Nephron progenitor cell (in vitro differentiated cells): Measurements from ENCODE around the gene CCDC85C.

Experiments used
- DNase-seq: peaks from one replicate; pipeline ENCODE4 v3.0.0; 2021
- H3K27ac Mint-ChIP-seq: 2 replicates; pipeline ENCODE4 v1.8.0; 2021; ENCODE audit warnings: mild to moderate bottlenecking, moderate library complexity, mixed read lengths
- H3K27me3 Mint-ChIP-seq: 2 replicates; pipeline ENCODE4 v1.8.0; 2021; ENCODE audit warnings: mild to moderate bottlenecking, low read depth, mixed read lengths; ENCODE audit not compliant: poor library complexity
- H3K36me3 Mint-ChIP-seq: 2 replicates; pipeline ENCODE4 v1.8.0; 2021; ENCODE audit warnings: low read depth, mixed read lengths
- H3K4me1 Mint-ChIP-seq: 2 replicates; pipeline ENCODE4 v1.8.0; 2021; ENCODE audit warnings: mixed read lengths
- H3K4me3 Mint-ChIP-seq: 2 replicates; pipeline ENCODE4 v1.8.0; 2021; ENCODE audit warnings: mild to moderate bottlenecking, moderate library complexity, mixed read lengths
- H3K9me3 Mint-ChIP-seq: 2 replicates; pipeline ENCODE4 v1.8.0; 2021; ENCODE audit warnings: mild to moderate bottlenecking, moderate library complexity, mixed read lengths
- TF ChIP-seq, protein P1 (sequence below): fragments of 200-600 bp; sonication (generic); IDR thresholded peaks from 2 replicates; pipeline ENCODE4 v1.5.0; 2021; ENCODE audit warnings: antibody characterized with exemption

Gene CCDC85C

DNA sequence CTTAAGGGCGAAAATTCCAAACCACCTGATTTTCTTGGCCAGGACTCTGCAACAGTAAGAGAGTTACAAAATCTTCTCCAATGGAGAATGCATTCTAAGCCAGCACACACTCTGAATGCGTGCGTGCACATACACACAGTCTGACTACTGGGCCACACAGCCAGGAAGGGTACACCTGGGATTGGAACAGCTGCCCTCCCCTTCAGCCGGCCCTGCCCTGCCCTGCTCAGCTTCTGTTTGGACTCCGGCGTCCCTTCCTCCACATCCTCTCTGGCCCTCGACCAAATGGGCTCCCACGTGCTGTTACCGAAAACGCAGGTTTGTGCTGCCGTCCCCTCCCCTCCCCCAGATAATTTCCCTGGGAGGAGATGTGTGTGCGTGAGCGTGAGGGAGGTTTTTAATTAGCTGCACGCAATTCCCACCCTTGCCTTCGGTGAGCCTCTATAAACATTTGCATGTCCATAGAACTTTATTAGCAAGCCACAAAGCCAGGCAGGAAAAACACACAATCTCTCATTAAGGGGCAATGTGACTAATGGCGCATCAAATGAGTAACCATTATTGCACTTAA, 79.8 kb downstream of the CCDC85C start:
- Mint-ChIP-seq H3K4me3 (no peak overlapping the region), H3K27ac (no peak overlapping the region), H3K36me3 (no peaks in the 10 kb centered on the region), H3K9me3 (no peaks in the 10 kb centered on the region), H3K4me1 (peaks cover 85% of the 10 kb centered on the region), H3K27me3 (no peaks in the 10 kb centered on the region)
- TF ChIP-seq, protein P1, sequence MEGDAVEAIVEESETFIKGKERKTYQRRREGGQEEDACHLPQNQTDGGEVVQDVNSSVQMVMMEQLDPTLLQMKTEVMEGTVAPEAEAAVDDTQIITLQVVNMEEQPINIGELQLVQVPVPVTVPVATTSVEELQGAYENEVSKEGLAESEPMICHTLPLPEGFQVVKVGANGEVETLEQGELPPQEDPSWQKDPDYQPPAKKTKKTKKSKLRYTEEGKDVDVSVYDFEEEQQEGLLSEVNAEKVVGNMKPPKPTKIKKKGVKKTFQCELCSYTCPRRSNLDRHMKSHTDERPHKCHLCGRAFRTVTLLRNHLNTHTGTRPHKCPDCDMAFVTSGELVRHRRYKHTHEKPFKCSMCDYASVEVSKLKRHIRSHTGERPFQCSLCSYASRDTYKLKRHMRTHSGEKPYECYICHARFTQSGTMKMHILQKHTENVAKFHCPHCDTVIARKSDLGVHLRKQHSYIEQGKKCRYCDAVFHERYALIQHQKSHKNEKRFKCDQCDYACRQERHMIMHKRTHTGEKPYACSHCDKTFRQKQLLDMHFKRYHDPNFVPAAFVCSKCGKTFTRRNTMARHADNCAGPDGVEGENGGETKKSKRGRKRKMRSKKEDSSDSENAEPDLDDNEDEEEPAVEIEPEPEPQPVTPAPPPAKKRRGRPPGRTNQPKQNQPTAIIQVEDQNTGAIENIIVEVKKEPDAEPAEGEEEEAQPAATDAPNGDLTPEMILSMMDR: no peak
- DNase-seq: peak; percentile 4

DNA sequence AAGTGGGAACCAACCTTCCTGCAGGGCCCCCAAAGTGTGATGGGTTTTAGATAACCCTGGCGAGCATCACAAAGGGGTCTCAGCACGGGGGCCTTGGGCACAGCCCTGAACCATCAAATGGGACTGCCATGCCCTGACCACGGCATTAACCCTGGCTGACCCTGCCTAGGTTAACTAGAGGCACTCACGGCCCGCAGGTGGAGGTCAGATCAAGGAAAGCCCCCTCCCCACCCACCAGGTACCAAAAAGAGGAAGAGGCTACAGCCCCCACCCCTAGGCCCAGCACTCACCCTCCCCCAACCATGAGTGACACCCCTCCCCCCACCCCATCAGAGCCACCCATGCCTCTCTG, 80.3 kb downstream of the CCDC85C start:
- Mint-ChIP-seq H3K4me3 (no peak overlapping the region), H3K36me3 (no peaks in the 10 kb centered on the region), H3K9me3 (no peaks in the 10 kb centered on the region), H3K4me1 (peaks cover 80% of the 10 kb centered on the region), H3K27ac (no peak overlapping the region), H3K27me3 (no peaks in the 10 kb centered on the region)
- TF ChIP-seq, protein P1: no peak
- DNase-seq: no peak

DNA sequence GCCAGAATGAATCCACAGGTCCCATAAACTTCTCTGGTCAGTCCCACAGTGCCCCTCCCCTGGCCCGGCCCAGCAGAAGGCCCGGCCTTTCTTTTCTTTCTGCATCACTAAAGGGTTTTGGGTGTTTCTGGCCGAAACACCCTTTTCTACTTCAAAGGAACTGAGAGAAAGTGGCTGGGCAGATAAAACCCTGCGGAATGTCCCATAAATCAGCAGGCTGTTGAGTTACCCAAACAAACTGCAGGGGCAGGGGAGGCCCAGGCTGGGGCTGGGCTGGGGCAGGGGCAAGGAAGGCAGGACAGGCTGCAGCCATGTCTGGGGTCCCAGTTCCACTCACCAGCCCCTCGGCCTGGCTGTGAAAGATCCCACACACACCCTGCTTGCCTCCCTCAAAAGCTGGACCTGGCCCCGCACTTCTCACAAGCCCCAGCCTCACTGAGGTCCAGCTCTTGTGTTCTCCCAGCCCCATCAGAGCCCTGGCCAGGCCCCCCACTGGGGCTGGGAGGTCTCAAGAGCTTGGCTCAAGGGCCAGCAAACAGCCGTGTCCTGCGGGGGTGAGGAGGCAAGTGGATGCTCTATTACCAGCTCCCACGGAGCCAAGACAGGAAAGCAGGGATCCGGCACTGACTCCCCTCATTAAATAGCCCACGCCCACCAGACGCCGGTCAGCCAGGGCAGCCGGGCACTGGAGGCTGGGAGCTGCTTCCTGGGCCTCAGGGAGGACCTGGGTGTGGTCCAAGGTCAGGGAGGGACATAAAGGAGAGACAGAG, 80.9 kb downstream of the CCDC85C start:
- TF ChIP-seq, protein P1: no peak
- peak overlapping the region; percentile 63 for H3K4me3 Mint-ChIP-seq

DNA sequence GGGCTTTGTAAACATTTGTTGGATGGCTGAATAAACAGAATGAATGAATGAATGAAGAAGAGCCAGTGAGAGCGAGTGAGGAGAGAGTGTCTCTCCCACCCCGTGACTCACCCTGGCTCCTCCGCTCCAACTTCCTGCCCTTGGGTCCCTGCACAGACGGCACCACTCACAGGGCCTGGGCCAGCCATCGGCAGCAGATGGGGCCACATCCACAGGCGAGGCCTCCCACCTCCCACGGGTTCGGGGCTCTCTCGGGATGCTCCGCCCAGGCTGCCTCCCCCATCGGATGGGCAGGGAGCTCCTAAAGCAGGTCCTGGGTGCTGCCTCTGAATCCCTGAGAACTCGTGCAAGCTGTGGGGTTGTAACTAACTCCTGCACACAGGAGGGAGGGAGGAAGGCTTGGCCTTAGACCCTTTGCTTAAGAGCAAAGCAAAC, 81.5 kb downstream of the CCDC85C start:
- H3K4me1 Mint-ChIP-seq: peaks cover 76% of the 10 kb centered on the region

More for the DNA sequence above, 80.9 kb downstream of the CCDC85C start:
- DNase-seq: peak; percentile 68
- H3K4me1 Mint-ChIP-seq: peaks cover 76% of the 10 kb centered on the region
- H3K27ac Mint-ChIP-seq: peak overlapping the region; percentile 89
- H3K27me3 Mint-ChIP-seq: no peaks in the 10 kb centered on the region
- H3K9me3 Mint-ChIP-seq: no peaks in the 10 kb centered on the region
- H3K36me3 Mint-ChIP-seq: no peaks in the 10 kb centered on the region

DNA sequence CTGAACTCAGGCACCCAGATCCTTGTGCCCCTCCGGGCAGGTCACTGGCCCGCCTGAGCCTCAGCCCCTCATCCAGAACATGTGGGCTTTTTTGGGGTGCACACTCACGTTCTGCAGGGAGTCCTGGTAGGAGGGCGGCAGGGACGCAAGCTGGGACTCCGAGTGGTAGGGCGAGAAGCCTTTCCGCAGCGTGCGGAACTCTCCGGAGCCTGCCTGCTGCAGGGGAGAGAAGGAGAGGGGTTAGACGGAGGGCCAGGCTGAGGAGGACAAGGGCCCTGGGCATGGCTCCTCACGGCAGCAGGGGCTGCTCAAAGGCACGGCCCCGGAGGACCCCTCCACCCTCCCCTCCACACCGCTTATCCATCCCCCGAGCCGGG, 82.0 kb downstream of the CCDC85C start:
- DNase-seq: peak; percentile 38
- Mint-ChIP-seq H3K9me3 (no peaks in the 10 kb centered on the region), H3K36me3 (no peaks in the 10 kb centered on the region), H3K27me3 (no peaks in the 10 kb centered on the region), H3K4me1 (peaks cover 72% of the 10 kb centered on the region), H3K27ac (peak overlapping the region; percentile 89), H3K4me3 (peak overlapping the region; percentile 63)
- TF ChIP-seq, protein P1: no peak

More for the DNA sequence above, 81.5 kb downstream of the CCDC85C start:
- Mint-ChIP-seq H3K36me3 (no peaks in the 10 kb centered on the region), H3K4me3 (peak overlapping the region; percentile 63), H3K27ac (peak overlapping the region; percentile 89), H3K9me3 (no peaks in the 10 kb centered on the region), H3K27me3 (no peaks in the 10 kb centered on the region)
- TF ChIP-seq, protein P1: no peak
- DNase-seq: peak; percentile 53
